CD4-positive, alpha-beta T cell (primary cell): ENCODE measurements around the gene VPS33B. TPM values are rescaled to one million over a fixed set of nuclear protein-coding genes. Genes with fewer than 3 reads are reported as not detected.
A peak's percentile ranks its signal among the peaks of the same experiment; 100 is the strongest.

Experiments
- ATAC-seq: fragments of 200-7000 bp; cut with Tn5 transposase; one replicate; pipeline ENCODE4 v1.10.0; 2022; ENCODE audit warnings: mild to moderate bottlenecking; ENCODE audit not compliant: poor library complexity
- CTCF ChIA-PET: fragments of 350-600 bp; sonication (Branson Sonifier 250); formaldehyde crosslinking; loops from one replicate; lab custom pipeline; 2021; ENCODE audit warnings: antibody characterized with exemption, inconsistent platforms; lab: Charles Lee
- POLR2A ChIA-PET: fragments of 350-600 bp; sonication (Branson Sonifier 250); formaldehyde crosslinking; loops from one replicate; lab custom pipeline; 2021; ENCODE audit warnings: antibody characterized with exemption, inconsistent platforms; lab: Charles Lee
- DNase-seq, 14 experiments: peaks; one replicate each; pipeline ENCODE4 v3.0.0-alpha.2; 2013 to 2020; ENCODE audit warnings: mixed read lengths in 2 of 14
- H3K27ac ChIP-seq, 2 donors: one replicate each; pipeline versions ENCODE4 v1.5.1 to v1.7.0; 2013; ENCODE audit warnings: low read length in 2 of 2, low read depth in 1 of 2, mild to moderate bottlenecking in 1 of 2
- H3K27me3 ChIP-seq, 2 experiments: 1 replicate in 1 of 2; 2 replicates in 1 of 2; pipeline versions ENCODE4 v1.6.1 to v1.7.0; 2013; ENCODE audit warnings: low read length in 2 of 2, control low read depth in 1 of 2, mild to moderate bottlenecking in 1 of 2, moderate library complexity in 1 of 2; ENCODE audit not compliant: insufficient read depth in 2 of 2, control insufficient read depth in 1 of 2
- H3K36me3 ChIP-seq: one replicate; pipeline ENCODE4 v1.6.1; 2013; ENCODE audit warnings: low read length, control low read depth; ENCODE audit not compliant: insufficient read depth
- H3K4me1 ChIP-seq: one replicate; pipeline ENCODE4 v1.6.1; 2013; ENCODE audit warnings: low read length, control low read depth; ENCODE audit not compliant: insufficient read depth
- H3K4me3 ChIP-seq: one replicate; pipeline ENCODE4 v1.5.1; 2013; ENCODE audit warnings: mild to moderate bottlenecking, low read length, moderate library complexity
- H3K9me3 ChIP-seq, 2 experiments: 1 replicate in 1 of 2; 2 replicates in 1 of 2; pipeline versions ENCODE4 v1.6.1 to v1.7.0; 2013; ENCODE audit warnings: low read length in 2 of 2, mild to moderate bottlenecking in 2 of 2, control low read depth in 1 of 2, moderate library complexity in 1 of 2; ENCODE audit not compliant: control insufficient read depth in 1 of 2, insufficient read depth in 1 of 2
- H3K27ac Mint-ChIP-seq: one replicate; pipeline ENCODE4 v1.8.0; 2020; ENCODE audit warnings: mixed read lengths
- H3K27me3 Mint-ChIP-seq: one replicate; pipeline ENCODE4 v1.8.0; 2021; ENCODE audit warnings: mixed read lengths
- H3K36me3 Mint-ChIP-seq: one replicate; pipeline ENCODE4 v1.8.0; 2021; ENCODE audit warnings: low read depth, mixed read lengths
- H3K4me1 Mint-ChIP-seq: one replicate; pipeline ENCODE4 v1.8.0; 2021; ENCODE audit warnings: low read depth, mixed read lengths
- H3K4me3 Mint-ChIP-seq: one replicate; pipeline ENCODE4 v1.8.0; 2020; ENCODE audit warnings: mild to moderate bottlenecking, mixed read lengths
- H3K9me3 Mint-ChIP-seq: one replicate; pipeline ENCODE4 v1.8.0; 2020; ENCODE audit warnings: mixed read lengths
- intact Hi-C, 2 experiments: fragments of 100-400 bp; cut with DNase I in 1 of 2; cut with micrococcal nuclease in 1 of 2; formaldehyde crosslinking; loops; one replicate each; pipeline versions ENCODE4 v1.15.1 to v1.9.0; 2023 to 2025; cut with DNase I, micrococcal nuclease
- total RNA-seq, 174 experiments: library from RNA in 2 of 174; stranded (reverse) in 2 of 174; gene quantifications; one replicate each; pipeline ENCODE4 v1.2.3 and lab custom pipeline; 2021 to 2026
- TF ChIP-seq, protein P1 (sequence below): fragments of 200-600 bp; IDR thresholded peaks from one replicate; pipeline ENCODE4 v1.8.0; 2022; ENCODE audit warnings: antibody characterized with exemption, mild to moderate bottlenecking

VPS33B gene
- total RNA-seq, 2 experiments from 2014 or later, result 17.2 to 23.8 TPM

DNA sequence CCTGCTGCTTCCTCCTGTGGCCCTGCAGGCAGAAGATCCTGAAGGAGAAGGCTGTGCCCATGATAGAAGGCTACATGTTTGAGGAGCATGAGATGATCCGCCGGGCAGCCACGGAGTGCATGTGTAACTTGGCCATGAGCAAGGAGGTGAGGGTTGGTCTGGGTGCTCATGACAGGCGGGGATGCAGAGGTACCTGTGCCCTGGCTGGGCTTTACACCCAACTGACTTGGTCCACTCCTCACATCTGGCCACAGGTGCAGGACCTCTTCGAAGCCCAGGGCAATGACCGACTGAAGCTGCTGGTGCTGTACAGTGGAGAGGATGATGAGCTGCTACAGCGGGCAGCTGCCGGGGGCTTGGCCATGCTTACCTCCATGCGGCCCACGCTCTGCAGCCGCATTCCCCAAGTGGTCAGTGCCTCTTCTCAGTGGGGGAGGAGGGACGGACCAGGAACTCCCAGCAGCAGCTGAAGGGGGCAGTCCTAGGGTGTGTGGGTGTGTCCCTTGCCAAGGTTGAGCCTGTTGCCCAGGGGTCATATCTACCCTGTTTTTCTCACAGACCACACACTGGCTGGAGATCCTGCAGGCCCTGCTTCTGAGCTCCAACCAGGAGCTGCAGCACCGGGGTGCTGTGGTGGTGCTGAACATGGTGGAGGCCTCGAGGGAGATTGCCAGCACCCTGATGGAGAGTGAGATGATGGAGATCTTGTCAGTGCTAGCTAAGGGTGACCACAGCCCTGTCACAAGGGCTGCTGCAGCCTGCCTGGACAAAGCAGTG, 69.3 kb downstream of the VPS33B start:
- H3K4me1 ChIP-seq, result peaks cover 26% of the 10 kb centered on the region
- ChIA-PET POLR2A (interaction anchor here (7.7 kb wide), 1 partner anchor 20 kb away, joined by 126 read pairs; the partner anchor contains the start of genes HDDC3 and UNC45A), CTCF (interaction anchor here (5.5 kb wide), 1 partner anchor 21 kb away, joined by 41 read pairs; the partner anchor contains the start of gene HDDC3)
- no peak for ATAC-seq
- H3K9me3 ChIP-seq, result no peaks in the 10 kb centered on the region
- peaks cover 48% of the 10 kb centered on the region for H3K36me3 ChIP-seq
- H3K4me3 ChIP-seq, result no peak overlapping the region
- peak in 1 of 14 experiments; percentile 28 for DNase-seq
- H3K27ac Mint-ChIP-seq, result no peak overlapping the region
- H3K27me3 Mint-ChIP-seq, result no peaks in the 10 kb centered on the region
- peak overlapping the region; percentile 87 for H3K4me3 Mint-ChIP-seq
- intact Hi-C loops, result no loop called here
- no peaks in the 10 kb centered on the region for H3K27me3 ChIP-seq
- TF ChIP-seq, protein P1, sequence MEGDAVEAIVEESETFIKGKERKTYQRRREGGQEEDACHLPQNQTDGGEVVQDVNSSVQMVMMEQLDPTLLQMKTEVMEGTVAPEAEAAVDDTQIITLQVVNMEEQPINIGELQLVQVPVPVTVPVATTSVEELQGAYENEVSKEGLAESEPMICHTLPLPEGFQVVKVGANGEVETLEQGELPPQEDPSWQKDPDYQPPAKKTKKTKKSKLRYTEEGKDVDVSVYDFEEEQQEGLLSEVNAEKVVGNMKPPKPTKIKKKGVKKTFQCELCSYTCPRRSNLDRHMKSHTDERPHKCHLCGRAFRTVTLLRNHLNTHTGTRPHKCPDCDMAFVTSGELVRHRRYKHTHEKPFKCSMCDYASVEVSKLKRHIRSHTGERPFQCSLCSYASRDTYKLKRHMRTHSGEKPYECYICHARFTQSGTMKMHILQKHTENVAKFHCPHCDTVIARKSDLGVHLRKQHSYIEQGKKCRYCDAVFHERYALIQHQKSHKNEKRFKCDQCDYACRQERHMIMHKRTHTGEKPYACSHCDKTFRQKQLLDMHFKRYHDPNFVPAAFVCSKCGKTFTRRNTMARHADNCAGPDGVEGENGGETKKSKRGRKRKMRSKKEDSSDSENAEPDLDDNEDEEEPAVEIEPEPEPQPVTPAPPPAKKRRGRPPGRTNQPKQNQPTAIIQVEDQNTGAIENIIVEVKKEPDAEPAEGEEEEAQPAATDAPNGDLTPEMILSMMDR, result no peak
- peaks cover 9% of the 10 kb centered on the region for H3K4me1 Mint-ChIP-seq
- peaks cover 47% of the 10 kb centered on the region for H3K36me3 Mint-ChIP-seq
- H3K9me3 Mint-ChIP-seq, result no peaks in the 10 kb centered on the region
- H3K27ac ChIP-seq, result no peak overlapping the region

- H3K27me3 Mint-ChIP-seq, result no peaks in the 10 kb centered on the region
- ChIA-PET POLR2A (no interaction called here), CTCF (no interaction called here)
- Histone ChIP-seq H3K4me3 (no peak overlapping the region), H3K4me1 (peaks cover 15% of the 10 kb centered on the region), H3K27me3 (no peaks in the 10 kb centered on the region), H3K36me3 (peaks cover 63% of the 10 kb centered on the region), H3K9me3 (no peaks in the 10 kb centered on the region), H3K27ac (no peak overlapping the region)
- ATAC-seq (no peak), DNase-seq (peak in 1 of 14 experiments; percentile 16)
- no peak overlapping the region for H3K27ac Mint-ChIP-seq
- TF ChIP-seq, protein P1, result no peak
- peaks cover 2% of the 10 kb centered on the region for H3K4me1 Mint-ChIP-seq
- H3K9me3 Mint-ChIP-seq, result no peaks in the 10 kb centered on the region
- peaks cover 68% of the 10 kb centered on the region for H3K36me3 Mint-ChIP-seq
- intact Hi-C loops, result no loop called here
- no peak overlapping the region for H3K4me3 Mint-ChIP-seq
These were observed 71.7 kb downstream of the VPS33B start for GRCh38 chr15:90950676-90951075.

DNA sequence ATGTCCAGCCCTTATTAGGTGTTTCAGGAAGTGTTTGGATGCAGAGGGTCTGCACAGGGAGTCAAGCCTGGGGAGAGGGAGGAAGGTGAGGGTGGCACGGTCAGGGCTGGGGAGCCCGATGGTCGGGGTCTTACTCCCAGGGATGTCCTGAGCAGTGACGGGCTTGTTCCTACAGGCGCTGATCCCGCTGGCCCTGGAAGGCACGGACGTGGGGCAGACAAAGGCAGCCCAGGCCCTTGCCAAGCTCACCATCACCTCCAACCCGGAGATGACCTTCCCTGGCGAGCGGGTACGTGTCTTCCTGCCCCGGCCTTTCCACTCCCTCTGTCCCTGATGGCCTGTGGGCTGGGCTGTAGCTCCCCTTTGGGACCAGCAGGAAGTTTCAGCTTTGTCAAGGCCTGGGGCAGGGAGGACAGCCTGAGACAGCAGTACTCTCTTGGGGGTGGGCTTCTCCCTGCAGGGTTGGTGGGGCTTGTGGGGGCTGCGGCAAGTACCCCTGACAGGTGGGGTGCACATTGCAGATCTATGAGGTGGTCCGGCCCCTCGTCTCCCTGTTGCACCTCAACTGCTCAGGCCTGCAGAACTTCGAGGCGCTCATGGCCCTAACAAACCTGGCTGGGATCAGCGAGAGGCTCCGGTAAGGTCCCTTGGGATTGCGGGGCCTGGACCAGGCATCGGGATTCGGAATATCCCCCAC, 72.3 kb downstream of the VPS33B start:
- intact Hi-C loops, result no loop called here
- Histone ChIP-seq H3K27me3 (no peaks in the 10 kb centered on the region), H3K9me3 (no peaks in the 10 kb centered on the region), H3K4me1 (peaks cover 9% of the 10 kb centered on the region), H3K27ac (no peak overlapping the region), H3K36me3 (peaks cover 68% of the 10 kb centered on the region), H3K4me3 (no peak overlapping the region)
- Mint-ChIP-seq H3K4me1 (no peaks in the 10 kb centered on the region), H3K27me3 (no peaks in the 10 kb centered on the region), H3K27ac (no peak overlapping the region), H3K36me3 (peaks cover 72% of the 10 kb centered on the region), H3K4me3 (no peak overlapping the region), H3K9me3 (no peaks in the 10 kb centered on the region)
- DNase-seq, result peak in 1 of 14 experiments; percentile 14
- CTCF ChIA-PET, result no interaction called here
- POLR2A ChIA-PET, result no interaction called here
- no peak for ATAC-seq
- TF ChIP-seq, protein P1, result no peak

Other genes starting within 250 kb of the VPS33B start
- 100 to 1,000 TPM in 1 of 2 experiments, 10 to 100 TPM in 1; 97.4 to 104 TPM for gene FURIN, start 154.0 kb downstream of the VPS33B start, total RNA-seq
- 1 to 10 TPM; 3.0 to 5.5 TPM for gene FES, start 138.1 kb downstream of the VPS33B start, total RNA-seq
- gene MAN2A2, start 119.3 kb downstream of the VPS33B start, total RNA-seq, result 100 to 1,000 TPM; 125 to 128 TPM
- 10 to 100 TPM in 1 of 2 experiments, 1 to 10 TPM in 1; 9.9 to 10.8 TPM for gene HDDC3, start 90.0 kb downstream of the VPS33B start, total RNA-seq
- gene UNC45A, start 87.3 kb downstream of the VPS33B start, total RNA-seq, result 10 to 100 TPM; 17.6 to 18.9 TPM
- gene RCCD1, start 67.7 kb downstream of the VPS33B start, total RNA-seq, result 1 to 10 TPM; 4.5 to 4.8 TPM
- gene PRC1, start 28.1 kb downstream of the VPS33B start, total RNA-seq, result 10 to 100 TPM; 24.4 to 26.7 TPM
- gene SV2B, start 77.7 kb upstream of the VPS33B start, total RNA-seq, result not detected